Activated naive CD4-positive, alpha-beta T cell (primary cell): Measurements from ENCODE around the gene NRXN3.

Source experiments
- DNase-seq, 4 experiments: peaks; one replicate each; lab custom pipeline; 2025; lab: John Stamatoyannopoulos, UW

The NRXN3 gene

DNA sequence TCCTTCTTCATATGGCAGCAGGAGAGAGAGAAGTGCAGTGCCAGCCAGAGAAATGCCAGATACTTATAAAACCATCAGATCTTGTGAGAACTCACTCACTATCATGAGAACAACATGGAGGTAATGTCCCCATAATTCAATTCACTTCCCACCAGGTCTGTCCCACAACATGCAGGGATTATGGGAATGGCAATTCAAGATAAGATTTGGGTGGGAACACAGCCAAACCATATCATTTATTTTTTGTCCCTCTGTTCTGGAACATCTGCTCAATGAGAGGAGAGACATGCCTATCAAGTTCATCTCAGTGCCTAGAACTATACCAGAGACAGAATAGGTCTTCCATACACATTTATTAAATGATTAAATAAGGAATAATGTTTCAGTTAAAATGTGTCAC is 543.5 kb downstream of the NRXN3 start:
- no peak for DNase-seq

DNA sequence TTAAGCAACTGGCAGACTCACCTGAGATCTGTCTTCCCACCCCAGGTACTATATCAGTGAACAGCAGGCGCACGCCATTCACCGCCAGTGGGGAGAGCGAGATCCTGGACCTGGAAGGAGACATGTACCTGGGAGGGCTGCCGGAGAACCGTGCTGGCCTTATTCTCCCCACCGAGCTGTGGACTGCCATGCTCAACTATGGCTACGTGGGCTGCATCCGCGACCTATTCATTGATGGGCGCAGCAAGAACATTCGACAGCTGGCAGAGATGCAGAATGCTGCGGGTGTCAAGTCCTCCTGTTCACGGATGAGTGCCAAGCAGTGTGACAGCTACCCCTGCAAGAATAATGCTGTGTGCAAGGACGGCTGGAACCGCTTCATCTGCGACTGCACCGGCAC is 544.5 kb downstream of the NRXN3 start:
- DNase-seq: no peak

DNA sequence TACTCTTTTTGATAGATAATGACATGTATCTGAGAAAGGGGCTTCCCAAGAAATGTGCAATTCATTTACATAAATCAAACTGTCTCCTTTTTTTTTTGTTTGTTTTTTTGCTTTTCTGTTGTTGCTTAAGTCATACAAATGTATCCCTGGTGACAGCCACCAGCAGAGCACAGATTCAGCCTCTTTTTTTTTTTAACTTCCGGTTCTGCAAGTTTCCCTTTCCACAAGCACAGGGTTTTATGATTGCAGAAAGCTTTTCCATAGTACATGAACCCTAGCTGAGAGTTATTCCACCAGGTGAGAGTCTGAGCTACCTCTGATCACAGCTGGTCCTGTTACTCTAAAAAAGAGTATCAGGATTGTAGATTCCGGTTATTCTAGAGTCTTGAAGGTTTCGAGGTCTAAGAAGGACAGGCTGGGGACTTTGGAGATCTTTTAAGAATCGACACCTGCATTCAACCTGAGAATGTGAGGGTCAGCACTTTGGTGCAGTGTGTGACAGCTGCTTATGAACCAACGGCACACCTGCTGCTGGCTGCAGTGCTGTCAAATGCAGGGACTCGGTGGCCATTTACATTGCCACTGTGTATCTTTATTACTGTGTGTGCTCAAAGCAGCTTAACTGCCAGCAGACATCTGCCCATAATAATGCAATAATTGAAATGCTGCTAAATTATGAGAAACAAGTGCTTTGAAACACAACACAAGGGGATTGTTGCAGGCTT is 551.7 kb downstream of the NRXN3 start:
- no peak for DNase-seq

- no peak for DNase-seq
Measured at GRCh38 chr14:78725086-78725485, 554.9 kb downstream of the NRXN3 start.

- no peak for DNase-seq
Measured at GRCh38 chr14:78737116-78737515, 566.9 kb downstream of the NRXN3 start.

DNA sequence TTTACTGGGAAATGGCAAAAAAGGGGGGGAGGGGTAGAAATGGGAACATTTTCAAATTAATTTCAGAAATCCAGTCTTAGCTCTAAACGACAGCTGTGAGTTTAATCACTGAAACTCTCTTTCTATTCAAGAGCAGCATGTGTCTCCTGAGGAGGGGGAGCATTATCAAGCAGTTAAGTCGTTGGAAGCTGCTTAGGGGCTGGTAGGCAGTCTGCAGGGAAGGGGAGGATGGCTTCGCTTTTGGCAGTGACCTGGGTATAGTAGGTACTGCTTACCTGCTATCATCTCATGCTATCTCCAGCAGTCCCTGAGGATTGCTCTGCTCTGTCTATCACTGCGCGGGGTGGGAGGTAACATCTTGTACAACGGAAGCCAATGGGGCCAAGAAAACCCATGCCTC is 567.4 kb downstream of the NRXN3 start:
- no peak for DNase-seq

- no peak for DNase-seq
Measured at GRCh38 chr14:78746086-78746595, 576.0 kb downstream of the NRXN3 start.

DNA sequence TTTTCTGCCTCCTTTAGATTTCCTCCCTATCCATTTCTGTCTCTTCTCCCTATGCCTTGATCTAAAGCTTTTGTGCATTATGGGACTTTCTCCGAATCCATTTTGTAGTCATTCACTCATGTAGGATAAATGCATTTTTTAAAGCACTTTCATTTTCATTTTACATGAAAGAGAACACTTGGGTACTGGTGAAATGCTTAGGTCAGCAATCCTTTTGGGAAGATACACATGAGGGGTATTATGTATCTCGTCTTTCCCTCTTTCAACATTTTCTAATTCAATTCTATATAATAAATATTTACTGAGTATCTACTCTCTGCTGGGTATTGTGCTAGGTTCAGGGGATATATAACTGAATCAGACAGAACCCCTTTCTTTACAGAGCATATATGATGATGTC is 577.6 kb downstream of the NRXN3 start:
- no peak for DNase-seq

DNA sequence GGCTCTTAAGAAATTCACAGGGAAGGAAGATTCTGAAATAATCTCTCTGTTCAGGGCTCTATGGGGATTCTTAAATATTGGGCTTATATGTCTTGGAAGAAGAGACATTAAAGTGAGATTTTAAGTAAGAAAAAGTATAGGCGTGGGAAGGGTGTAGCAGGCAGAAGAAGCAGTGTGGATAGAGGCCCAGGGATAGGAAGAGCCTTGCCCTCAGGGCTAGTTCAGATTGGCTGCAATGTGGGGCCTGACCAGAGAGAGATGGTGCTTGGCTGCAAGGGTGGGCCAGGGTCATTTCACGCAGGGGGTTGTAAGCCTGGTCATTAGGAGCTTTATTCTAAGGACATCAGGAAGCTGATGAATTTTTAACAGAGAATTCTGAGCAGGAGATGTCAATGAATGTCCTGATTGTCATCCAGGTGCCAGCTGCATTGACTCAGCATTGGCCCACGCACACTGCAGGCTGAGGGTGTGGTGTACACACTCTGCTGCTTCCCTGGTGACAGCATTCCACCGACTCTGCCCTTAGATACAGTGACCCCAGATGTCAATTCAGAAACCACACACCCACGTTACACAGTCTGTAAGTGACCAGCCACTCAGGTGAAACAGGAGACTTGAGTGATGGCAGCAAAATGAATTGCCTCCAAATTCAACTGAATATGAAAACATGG is 582.5 kb downstream of the NRXN3 start:
- no peak for DNase-seq

DNA sequence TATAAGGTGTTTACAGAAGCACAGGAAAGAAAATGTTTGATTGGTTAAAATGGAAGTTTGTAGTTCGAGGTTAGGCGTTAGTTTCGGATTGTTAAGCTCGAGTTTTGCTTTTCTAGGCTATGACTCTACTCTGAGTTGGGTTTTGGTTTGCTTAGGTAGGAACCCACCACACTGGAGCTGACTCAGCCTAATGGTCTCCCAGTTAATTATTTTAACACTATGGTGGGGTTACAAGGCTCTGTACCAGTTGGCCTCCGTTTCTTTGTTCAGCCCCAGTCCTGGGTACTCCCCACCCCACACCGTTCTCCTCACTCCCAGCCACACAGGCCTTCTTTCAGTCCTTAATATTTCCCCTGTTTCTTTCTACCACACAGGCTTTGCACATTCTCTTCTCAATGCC is 583.9 kb downstream of the NRXN3 start:
- no peak for DNase-seq

- DNase-seq: no peak
Measured at GRCh38 chr14:78758333-78758732, 588.2 kb downstream of the NRXN3 start.

GRCh38 chr14:78762331-78762730 is 592.2 kb downstream of the NRXN3 start:
- no peak for DNase-seq

DNA sequence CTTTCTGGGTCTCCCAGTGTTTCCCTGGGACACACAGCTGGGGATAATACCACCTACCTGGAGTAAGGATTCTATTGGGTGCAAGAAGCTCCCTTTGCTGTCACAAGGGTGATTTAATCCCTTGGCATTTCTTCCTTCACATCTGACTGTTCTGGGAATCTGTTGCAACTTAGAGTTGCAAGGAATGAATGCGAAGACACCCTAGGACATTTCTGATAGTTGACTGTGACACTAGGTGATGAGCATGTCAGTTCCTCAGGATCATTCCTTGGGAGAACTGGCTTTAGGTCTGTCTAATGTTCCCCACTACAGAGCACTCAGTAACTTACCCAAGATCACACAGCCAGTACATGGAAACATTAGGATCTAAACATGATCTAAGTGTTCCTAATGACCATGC is 593.6 kb downstream of the NRXN3 start:
- DNase-seq: no peak

DNA sequence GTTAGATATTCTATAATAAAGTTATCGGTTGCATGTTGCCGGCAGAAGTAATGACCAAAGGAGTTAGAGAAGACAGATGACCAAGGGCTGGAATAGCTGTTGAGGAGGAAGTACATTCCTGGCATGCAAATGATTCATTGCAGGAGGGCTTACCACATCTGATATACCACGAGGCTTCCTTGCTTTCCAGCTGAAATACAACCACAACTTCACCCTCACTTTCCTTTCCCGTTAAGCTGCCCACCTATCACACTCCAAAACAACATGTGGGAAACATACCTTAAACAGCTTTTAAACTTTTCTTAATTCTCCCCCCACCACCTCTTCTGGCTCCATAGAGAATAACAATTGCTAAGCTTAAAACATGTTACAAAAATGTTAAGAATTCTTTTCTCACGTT is 594.1 kb downstream of the NRXN3 start:
- no peak for DNase-seq

DNA sequence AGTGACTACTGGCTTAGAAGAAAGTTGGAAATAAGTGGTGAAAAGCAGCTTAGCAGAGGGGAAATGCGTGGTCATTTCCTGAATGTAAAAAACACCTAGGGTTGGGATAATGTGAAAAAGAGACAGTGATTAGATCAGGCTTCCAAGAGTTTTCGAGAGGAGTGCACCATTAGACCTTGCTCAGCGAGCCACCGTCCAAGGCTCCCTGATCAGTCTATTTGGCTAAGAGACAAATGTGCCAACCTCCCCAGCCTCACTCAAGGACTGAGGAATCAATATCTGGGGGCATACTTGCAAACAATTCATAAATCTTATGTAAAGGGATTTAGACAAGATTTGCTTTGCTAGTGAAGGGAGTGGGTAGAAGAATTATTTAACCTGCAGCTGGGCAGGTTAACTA is 594.5 kb downstream of the NRXN3 start:
- DNase-seq: no peak

GRCh38 chr14:78767436-78767835 is 597.3 kb downstream of the NRXN3 start:
- no peak for DNase-seq

DNA sequence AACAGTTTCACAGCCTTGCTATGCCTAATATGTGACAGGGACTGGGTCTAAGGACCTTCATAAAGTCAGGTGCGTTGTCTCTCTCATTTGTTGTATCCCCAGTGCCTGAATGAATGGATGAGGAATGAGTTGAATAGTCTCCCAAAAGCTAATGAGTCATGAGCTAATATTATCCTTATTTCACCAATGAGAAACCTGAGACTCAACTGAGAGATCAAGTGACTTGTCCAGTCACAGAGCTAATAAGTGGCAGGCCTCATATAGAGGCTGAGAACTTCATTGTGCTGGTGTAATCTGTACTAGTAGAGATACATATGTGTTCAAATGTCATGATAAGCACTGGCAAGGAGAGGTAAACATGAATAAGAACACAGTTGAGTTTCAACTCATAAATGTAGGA is 612.4 kb downstream of the NRXN3 start:
- no peak for DNase-seq

GRCh38 chr14:78785265-78785664 is 615.1 kb downstream of the NRXN3 start:
- no peak for DNase-seq

GRCh38 chr14:78788467-78789360 is 618.5 kb downstream of the NRXN3 start:
- DNase-seq: no peak

GRCh38 chr14:78790271-78790670 is 620.1 kb downstream of the NRXN3 start:
- no peak for DNase-seq

- no peak for DNase-seq
Measured at GRCh38 chr14:78798757-78799156, 628.6 kb downstream of the NRXN3 start.

DNA sequence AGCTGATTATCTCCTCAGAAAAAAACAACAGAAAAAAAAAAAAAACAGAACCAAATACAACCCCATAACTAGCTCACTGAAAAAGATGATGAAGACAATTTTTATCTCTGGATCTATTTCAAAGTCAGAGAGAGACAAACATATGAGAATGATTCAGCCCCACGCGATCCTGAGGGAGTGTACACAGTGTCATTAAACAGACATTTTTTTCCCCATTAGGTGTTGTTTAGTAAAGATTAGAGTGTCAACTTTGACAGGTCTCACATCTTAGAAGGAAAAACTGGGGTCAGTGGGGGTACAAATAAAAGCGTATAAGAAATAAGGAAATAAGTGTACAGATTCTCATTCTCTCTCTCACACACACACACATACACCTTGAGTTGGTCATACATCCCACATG is 635.4 kb downstream of the NRXN3 start:
- DNase-seq: no peak

DNA sequence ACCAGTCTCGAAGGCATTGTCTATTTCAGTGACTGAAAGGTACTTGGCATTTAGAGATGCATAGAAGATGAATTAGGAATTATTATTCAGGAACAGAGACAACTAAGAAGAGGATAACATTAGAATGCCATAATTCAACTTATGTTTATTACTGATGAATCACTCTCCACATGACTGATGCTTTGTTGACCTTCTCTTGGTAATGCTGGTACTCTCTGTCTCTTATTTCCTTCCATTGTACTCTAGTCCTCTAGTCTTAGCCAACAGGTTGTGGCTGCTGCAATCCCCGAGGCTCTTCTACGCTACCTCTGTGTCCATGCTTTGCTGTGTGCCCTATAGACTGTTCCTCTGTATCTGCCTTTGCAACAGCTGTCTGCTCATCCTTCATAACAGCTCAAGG is 652.9 kb downstream of the NRXN3 start:
- no peak for DNase-seq
